Stomach smooth muscle (tissue), 2 donors: ENCODE data around the gene RPL39L.

Experiments
- H3K27ac ChIP-seq: one replicate; pipeline ENCODE4 v1.7.0; 2013; ENCODE audit warnings: mild to moderate bottlenecking, low read length, inconsistent platforms
- H3K27me3 ChIP-seq, 2 donors: one replicate each; pipeline ENCODE4 v1.7.0; 2013; ENCODE audit warnings: low read length in 2 of 2; ENCODE audit not compliant: insufficient read depth in 2 of 2, control insufficient read depth in 1 of 2
- H3K36me3 ChIP-seq, 2 donors: one replicate each; pipeline ENCODE4 v1.7.0; 2013; ENCODE audit warnings: low read length in 2 of 2; ENCODE audit not compliant: control insufficient read depth in 2 of 2, insufficient read depth in 2 of 2
- H3K4me1 ChIP-seq: one replicate; pipeline ENCODE4 v1.7.0; 2013; ENCODE audit warnings: low read length; ENCODE audit not compliant: control insufficient read depth, insufficient read depth
- H3K4me3 ChIP-seq, 2 donors: one replicate each; pipeline ENCODE4 v1.7.0; 2013; ENCODE audit warnings: low read length in 2 of 2
- H3K9ac ChIP-seq, 2 donors: one replicate each; pipeline ENCODE4 v1.7.0; 2013; ENCODE audit warnings: low read length in 2 of 2, mild to moderate bottlenecking in 1 of 2
- H3K9me3 ChIP-seq, 2 donors: one replicate each; pipeline ENCODE4 v1.7.0; 2013; ENCODE audit warnings: low read length in 2 of 2; ENCODE audit not compliant: control insufficient read depth in 2 of 2
- donor health status: healthy.
- donor health status: Pancreatic carcinoma.

Gene RPL39L

DNA sequence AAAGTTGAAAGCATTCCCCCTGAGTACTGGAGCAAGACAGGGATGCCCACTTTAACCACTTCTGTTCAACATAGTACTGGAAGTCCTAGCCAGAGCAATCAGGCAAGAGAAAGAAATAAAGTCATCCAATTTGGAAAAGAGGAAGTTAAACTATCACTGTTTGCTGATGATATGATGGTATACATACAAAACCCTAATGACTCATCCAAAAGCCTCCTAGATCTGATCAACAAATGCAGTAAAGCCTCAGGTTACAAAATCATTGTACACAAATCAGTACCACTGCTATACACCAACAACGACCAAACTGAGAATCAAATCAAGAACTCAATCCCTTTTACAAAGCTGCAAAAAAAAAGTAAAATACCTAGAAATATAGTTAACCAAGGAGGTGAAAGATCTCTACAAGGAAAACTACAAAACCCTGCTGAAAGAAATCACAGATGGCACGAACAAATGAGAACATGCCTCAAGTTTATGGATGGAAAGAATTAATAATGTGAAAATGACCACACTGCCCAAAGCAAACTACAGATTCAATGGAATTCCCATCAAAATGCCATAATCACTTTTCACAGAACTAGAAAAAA is 40.3 kb downstream of the RPL39L start:
- Histone ChIP-seq H3K27ac (no peak overlapping the region), H3K36me3 (no peaks in the 10 kb centered on the region), H3K9ac (no peak overlapping the region), H3K4me3 (no peak overlapping the region), H3K27me3 (no peaks in the 10 kb centered on the region), H3K9me3 (no peaks in the 10 kb centered on the region), H3K4me1 (peaks cover 8% of the 10 kb centered on the region)

- no peaks in the 10 kb centered on the region for H3K36me3 ChIP-seq
- H3K4me3 ChIP-seq, result no peak overlapping the region
These were observed 46.0 kb downstream of the RPL39L start for GRCh38 chr3:187093320-187093719.

DNA sequence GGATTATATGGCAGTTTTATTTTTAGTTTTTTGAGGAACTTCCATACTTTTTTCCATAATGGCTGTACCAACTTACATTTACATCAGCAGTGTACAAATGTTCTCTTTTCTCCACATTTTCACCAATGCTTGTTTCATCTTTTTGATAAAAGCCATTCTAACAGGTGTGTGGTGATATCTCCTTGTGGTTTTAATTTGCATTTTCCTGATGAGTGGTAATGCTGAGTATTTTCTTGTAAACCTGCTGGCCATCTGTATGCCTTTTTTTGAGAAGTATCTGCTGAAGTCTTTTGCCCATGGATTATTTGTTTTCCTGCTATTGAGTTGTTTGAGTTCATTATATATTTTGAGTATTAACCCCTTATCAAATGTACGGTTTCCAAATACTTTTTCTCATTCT is 50.6 kb downstream of the RPL39L start:
- Histone ChIP-seq H3K9ac (no peak overlapping the region), H3K27ac (no peak overlapping the region), H3K9me3 (peaks cover 0 to 13% of the 10 kb centered on the region in 2 donors), H3K4me1 (no peaks in the 10 kb centered on the region), H3K4me3 (no peak overlapping the region), H3K27me3 (no peaks in the 10 kb centered on the region), H3K36me3 (no peaks in the 10 kb centered on the region)

More at GRCh38 chr3:187093320-187093719, 46.0 kb downstream of the RPL39L start:
- peaks cover 0 to 1% of the 10 kb centered on the region in 2 donors for H3K9me3 ChIP-seq
- no peak overlapping the region for H3K27ac ChIP-seq
- H3K27me3 ChIP-seq, result no peaks in the 10 kb centered on the region
- no peak overlapping the region for H3K9ac ChIP-seq
- H3K4me1 ChIP-seq, result no peaks in the 10 kb centered on the region

DNA sequence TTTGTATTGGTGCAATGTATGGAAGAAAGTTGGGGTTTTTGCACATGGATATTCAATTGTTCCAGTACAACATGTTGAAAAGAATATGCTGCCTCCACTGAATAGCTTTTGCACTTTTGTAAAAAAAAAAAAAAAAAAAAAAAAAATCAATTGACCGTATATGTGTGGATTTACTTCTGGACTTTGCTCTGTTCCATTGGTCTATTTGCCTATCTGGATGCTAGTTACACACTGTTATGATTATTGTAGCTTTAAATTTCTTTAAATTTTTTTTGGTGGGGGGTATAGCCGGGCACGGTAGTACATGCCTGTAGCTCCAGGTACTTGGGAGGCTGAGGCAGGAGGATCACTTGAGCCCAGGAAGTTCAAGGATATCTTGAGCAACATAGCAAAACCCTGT is 52.5 kb downstream of the RPL39L start:
- Histone ChIP-seq H3K4me1 (no peaks in the 10 kb centered on the region), H3K4me3 (no peak overlapping the region), H3K27me3 (no peaks in the 10 kb centered on the region), H3K9me3 (peaks cover 0 to 13% of the 10 kb centered on the region in 2 donors), H3K9ac (no peak overlapping the region), H3K36me3 (no peaks in the 10 kb centered on the region), H3K27ac (no peak overlapping the region)

DNA sequence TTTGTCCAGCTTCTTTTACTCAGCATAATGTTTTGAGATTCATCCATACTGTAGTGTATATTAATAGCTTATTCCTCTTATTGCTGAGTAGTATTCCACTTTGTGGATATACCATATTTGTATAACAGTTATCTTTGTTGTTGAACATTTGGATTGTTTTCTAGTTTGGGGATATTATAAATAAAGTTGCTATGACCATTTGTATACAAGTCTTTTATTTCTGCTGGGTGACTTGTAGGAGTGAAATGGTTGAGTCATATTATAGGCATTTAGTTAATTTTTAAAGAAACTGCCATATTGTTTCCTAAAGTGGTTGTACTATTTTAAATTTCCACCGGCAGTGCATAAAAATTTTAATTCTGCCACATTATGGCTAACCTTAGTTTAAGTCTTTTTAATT is 53.4 kb downstream of the RPL39L start:
- H3K27me3 ChIP-seq, result no peaks in the 10 kb centered on the region
- H3K9ac ChIP-seq, result no peak overlapping the region
- H3K4me1 ChIP-seq, result no peaks in the 10 kb centered on the region
- H3K27ac ChIP-seq, result no peak overlapping the region
- no peak overlapping the region for H3K4me3 ChIP-seq
- peaks cover 0 to 13% of the 10 kb centered on the region in 2 donors for H3K9me3 ChIP-seq
- H3K36me3 ChIP-seq, result no peaks in the 10 kb centered on the region

DNA sequence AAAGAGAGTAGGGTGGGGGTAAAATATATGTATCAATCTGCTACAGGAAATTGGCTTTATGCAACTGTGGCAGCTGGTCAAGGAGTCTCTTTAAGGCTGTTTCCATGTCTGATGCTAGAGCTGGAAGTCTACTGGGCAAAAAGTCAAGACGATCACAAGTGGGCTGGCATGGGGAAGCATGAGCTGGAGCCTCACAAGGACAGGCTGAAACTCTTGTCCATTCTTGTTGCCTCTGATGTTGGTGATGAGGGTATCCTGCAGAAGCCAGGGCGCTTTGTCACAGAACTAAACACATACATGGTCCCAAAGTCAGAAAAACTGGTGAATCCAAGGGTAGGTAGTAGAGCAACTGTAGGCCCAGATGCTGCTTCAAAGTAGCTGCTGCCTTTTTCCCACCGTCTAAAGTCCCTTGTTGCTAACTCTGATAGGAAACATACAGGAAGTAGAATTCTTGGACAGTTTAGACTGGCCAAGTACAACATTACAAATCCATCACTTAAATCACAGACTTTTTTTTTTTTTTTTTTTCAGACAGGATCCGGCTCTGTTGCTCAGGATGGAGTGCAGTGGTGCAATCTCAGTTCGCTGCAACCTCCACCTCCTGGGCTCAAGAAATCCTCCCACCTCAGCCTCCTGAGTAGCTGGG is 54.2 kb downstream of the RPL39L start:
- Histone ChIP-seq H3K9me3 (peaks cover 0 to 13% of the 10 kb centered on the region in 2 donors), H3K4me1 (no peaks in the 10 kb centered on the region), H3K27me3 (no peaks in the 10 kb centered on the region), H3K4me3 (no peak overlapping the region), H3K27ac (no peak overlapping the region), H3K36me3 (no peaks in the 10 kb centered on the region), H3K9ac (no peak overlapping the region)

DNA sequence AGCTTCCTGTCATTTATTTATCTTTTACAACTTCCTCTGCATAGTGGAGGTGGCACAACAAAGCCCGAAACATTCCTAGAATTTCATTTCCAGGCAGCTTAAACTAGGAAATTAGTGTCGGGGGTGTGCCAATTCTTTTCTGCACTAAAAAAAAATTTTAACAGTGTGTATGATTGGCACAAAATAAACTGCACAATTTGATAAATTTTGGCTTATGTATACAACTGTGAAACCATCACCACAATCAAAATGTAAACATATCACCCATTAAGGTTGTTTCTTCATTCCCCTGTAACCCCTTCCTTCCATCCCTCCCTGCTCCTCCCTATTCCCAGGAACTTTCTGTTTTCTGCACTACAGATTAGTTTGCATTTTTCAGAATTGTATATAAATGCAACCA is 54.7 kb downstream of the RPL39L start:
- peaks cover 0 to 13% of the 10 kb centered on the region in 2 donors for H3K9me3 ChIP-seq
- no peak overlapping the region for H3K27ac ChIP-seq
- no peak overlapping the region for H3K9ac ChIP-seq
- H3K4me1 ChIP-seq, result no peaks in the 10 kb centered on the region
- H3K36me3 ChIP-seq, result no peaks in the 10 kb centered on the region
- H3K4me3 ChIP-seq, result no peak overlapping the region
- no peaks in the 10 kb centered on the region for H3K27me3 ChIP-seq

DNA sequence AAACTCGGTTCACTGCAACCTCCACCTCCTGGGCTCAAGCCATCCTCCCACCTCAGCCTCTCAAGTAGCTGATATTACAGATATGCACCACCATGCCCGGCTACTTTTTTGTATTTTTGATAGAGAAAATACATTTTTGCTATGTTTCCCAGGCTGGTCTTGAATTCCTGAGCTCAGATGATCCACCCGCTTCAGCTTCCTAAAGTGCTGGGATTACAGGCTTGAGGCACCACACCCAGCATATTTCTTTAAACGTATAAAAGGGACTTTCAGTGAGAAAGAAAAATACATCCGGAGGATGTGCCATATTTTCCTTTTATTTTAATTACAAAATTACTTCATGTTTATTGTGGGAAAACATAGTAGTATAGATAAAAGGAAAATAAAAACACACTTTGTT is 55.2 kb downstream of the RPL39L start:
- Histone ChIP-seq H3K4me1 (no peaks in the 10 kb centered on the region), H3K4me3 (no peak overlapping the region), H3K9ac (no peak overlapping the region), H3K27ac (no peak overlapping the region), H3K9me3 (peaks cover 0 to 13% of the 10 kb centered on the region in 2 donors), H3K36me3 (no peaks in the 10 kb centered on the region), H3K27me3 (no peaks in the 10 kb centered on the region)

DNA sequence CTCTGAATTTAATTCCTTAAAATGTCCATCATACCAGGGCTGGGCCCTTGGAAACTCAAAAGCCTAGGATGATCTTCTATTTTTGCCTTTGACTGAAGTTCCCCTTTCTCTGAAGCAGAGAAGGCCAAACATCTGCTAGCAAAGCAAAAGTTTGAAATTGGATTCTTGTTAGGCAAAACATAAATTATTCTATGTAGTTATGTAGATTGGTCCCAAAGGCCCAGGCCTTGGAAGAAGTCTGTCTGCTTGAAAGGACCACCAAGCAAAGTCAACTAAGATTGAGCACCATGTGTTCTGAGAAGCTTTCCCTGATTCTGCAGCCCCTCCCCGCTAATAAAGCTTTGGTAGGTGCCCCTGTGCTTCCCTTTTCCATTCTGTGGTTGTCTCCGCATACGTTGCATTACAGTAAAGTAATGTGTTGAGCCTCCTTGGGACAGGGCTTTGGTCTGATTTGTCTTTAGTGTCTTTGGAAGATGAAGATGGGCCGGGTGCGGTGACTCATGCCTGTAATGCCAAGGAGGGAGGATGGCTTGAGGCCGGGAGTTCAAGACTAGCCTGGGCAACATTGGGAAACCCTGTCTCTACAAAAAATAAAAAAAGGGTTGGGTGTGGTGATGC is 56.4 kb downstream of the RPL39L start:
- Histone ChIP-seq H3K9ac (no peak overlapping the region), H3K27me3 (no peaks in the 10 kb centered on the region), H3K36me3 (no peaks in the 10 kb centered on the region), H3K9me3 (peaks cover 0 to 8% of the 10 kb centered on the region in 2 donors), H3K27ac (no peak overlapping the region), H3K4me3 (no peak overlapping the region), H3K4me1 (no peaks in the 10 kb centered on the region)

- H3K9ac ChIP-seq, result no peak overlapping the region
- H3K4me3 ChIP-seq, result no peak overlapping the region
- no peaks in the 10 kb centered on the region for H3K4me1 ChIP-seq
- no peak overlapping the region for H3K27ac ChIP-seq
- H3K9me3 ChIP-seq, result no peaks in the 10 kb centered on the region
- H3K36me3 ChIP-seq, result peaks cover 0 to 2% of the 10 kb centered on the region in 2 donors
- no peaks in the 10 kb centered on the region for H3K27me3 ChIP-seq
These were observed 58.4 kb downstream of the RPL39L start for GRCh38 chr3:187080799-187081450.
